Stimulated activated CD8-positive, alpha-beta memory T cell treated with anti-CD3 and anti-CD28 coated beads, Interleukin-4, amount 100 ng/mL, for 48 hours (primary cell): Measurements from ENCODE around the gene CR2.
"Not testable (repeated sequence)": the region's sequence is repeated elsewhere in the genome, so short reads cannot be mapped to it uniquely, and the experiment has no call there.

Source experiments
- DNase-seq: peaks from one replicate; pipeline ENCODE4 v3.0.0-alpha.2; 2020

Gene CR2

GRCh38 chr1:207454046-207454964 lies at the start of gene CR2:
CR2 (plus strand) TSS chr1:207454328; CDS start chr1:207454419, 91 bp downstream.
- peak; percentile 78 for DNase-seq

DNA sequence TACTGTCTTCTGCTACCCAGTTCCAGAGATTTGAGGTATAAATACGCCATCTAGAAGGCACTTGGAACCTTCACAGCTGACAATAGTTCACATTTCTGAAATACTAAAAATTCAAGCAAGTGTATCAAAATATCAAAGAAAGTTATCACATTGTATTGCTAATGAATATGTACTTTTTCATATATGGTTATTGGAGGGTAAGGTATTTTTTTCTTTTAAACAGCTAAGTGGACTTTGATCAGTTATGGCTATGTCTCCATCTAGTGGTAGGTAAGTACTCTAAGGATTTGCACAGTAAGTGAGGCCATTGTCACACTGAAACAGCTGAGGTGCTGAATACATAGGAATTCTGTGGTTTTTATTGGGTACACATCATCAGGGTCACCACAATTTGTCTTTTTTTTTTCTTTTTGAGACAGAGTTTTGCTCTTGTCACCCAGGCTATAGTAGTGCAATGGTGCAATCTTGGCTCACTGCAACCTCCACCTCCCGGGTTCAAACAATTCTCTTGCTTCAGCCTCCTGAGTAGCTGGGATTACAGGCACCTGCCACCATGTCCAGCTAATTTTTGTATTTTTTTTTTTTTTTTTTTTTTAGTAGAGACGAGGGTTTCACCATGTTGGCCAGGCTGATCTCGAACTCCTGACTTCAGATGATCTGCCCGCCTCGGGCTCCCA lies 49.1 kb upstream of the CR2 start:
- DNase-seq: no peak

- no peak for DNase-seq
Observed at GRCh38 chr1:207405814-207406213, 48.3 kb upstream of the CR2 start.

GRCh38 chr1:207407655-207408260 lies 46.4 kb upstream of the CR2 start:
- no peak for DNase-seq

DNA sequence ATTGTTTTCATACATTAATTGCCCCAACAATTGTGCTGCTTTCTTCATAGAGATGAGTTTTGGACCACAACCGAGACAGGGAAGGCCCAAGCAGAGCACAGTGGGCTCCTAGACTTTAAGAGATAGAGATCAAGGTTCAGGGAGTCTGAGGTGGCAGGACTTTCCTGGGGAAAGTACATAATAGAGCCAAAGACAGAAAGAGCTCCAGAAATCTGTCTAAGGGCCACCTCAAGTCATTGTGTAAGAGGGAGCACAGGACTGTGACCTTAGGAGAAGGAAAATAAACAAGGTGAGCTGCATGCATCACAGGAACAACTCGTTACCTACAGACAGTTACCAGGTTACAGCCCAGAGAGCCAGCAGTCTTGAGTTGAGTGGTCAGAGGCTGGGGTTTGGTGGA lies 41.3 kb upstream of the CR2 start:
- DNase-seq: no peak

DNA sequence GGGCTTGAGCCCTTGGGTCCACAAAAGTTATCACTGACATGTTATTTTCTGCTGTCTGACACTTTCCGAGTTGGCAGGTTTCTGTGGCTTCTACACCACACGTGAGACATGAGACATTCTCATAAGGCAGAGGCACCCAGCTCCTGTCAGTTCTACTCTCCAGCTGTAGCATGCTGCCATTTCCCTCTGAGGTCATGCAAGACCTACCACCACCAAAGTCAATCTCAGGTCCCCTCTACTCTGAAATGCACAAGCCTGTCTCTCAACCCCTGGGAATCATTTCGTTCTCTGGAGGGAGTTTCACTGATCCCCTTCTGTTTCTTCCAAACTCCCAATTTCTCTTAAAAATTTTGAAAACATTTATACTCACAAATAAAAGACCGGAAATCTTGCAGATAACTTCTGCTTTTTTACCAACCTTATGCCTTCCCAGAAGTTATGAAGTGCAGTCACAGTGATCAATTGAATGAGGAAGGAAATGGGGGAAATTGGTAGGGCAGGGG lies 39.5 kb upstream of the CR2 start:
- peak; percentile 45 for DNase-seq

- no peak for DNase-seq
Observed at GRCh38 chr1:207417076-207417475, 37.1 kb upstream of the CR2 start.

DNA sequence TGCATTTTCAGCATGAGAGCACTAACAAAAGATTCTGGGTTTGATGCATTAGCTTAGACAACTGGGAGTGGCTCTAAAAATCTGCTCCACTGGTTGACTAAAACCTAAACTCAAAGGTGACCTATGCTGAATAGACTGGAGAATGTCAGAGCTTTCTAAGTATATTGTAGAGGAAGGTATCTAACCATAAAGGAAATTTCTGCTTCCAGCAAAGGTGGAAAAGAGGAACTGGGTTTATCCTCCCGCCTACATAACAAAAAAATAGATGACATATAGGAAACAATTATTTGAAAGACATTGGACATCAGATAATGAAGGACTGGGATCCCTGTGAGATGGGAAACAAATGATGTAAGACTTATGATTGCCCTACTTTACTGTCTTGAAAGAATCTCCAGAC lies 35.8 kb upstream of the CR2 start:
- no peak for DNase-seq

DNA sequence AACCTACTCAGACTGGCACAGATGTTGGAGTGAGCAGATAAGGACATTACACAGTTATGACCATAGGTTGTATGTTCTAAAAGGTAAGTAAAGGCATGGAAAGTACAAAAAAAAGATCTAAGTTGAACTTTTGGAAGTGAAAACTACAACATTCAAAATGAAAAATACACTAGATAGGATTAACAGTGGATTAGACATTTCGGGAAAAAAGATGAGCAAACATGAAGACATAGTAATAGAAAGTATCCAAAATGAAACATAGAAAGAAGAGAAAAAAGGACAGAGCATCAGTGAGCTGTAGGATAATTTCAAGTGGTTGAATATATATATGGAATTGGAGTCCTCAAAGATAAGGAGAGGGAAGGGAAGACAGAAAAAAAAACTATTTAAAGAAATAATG lies 34.0 kb upstream of the CR2 start:
- no peak for DNase-seq

- DNase-seq: no peak
Observed at GRCh38 chr1:207421078-207421477, 33.0 kb upstream of the CR2 start.

- DNase-seq: no peak
Observed at GRCh38 chr1:207423560-207424292, 30.4 kb upstream of the CR2 start.

DNA sequence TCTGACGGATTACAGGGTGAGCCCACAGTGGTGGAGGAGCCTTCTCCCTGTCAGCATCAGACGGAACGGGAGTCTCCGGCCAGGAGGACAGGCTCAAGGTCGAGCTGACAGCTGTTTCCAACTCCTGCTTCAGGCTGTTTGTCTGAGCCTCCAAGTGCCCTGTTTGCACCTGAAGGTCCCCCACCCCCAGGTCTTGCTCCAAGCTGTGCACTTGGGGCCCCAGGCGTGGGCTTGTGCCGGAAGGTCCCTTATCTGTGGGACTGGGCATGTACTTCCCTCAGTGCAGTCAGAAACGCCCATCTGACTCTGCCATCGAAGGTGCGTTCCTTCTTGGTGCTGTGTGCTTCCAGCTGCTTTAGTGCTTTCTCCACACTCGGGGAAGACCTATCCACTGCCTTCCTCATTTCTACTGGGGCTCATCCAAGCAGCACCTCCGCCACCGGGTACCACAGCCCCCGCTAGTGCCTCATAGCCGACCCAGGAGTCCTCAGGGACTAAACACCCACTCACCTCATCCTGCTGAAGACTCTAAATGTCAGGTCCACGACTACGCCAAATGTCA lies 29.5 kb upstream of the CR2 start:
- no peak for DNase-seq

DNA sequence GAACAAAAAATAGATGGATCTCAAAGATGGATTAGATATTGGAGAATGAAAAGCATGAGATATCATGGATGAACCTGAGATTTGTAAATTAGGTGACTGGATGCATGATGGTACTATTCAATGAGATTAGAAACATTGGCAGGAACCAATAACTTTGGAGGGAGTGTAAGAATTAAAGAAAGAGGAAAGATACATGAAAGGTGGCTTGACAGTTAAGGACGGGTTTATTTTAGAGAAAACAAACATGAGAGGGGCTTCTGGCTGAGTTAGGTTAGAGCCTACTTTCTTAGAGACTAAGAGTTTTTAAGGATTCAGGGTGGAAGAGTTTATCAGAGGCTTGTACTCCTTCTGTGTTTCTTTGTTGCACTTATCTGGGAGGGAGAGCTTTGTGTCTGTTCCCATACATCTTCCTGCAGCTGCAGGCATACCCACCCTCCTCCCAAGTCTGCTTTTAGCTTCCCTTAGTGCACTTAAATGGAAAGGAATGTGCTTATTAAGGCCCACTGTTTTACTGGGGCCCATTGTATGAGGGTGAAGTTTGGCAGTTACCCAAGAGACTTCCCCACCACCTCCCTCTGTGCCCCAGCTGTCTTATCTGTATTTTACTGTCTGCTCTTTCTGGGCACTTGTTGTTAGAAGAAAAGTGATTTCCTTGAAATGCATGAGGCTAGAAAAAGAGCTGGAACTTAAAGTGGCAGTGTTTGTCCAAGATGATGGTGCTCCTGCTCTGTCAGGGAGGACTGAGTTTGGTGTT lies 26.1 kb upstream of the CR2 start:
- DNase-seq: no peak

DNA sequence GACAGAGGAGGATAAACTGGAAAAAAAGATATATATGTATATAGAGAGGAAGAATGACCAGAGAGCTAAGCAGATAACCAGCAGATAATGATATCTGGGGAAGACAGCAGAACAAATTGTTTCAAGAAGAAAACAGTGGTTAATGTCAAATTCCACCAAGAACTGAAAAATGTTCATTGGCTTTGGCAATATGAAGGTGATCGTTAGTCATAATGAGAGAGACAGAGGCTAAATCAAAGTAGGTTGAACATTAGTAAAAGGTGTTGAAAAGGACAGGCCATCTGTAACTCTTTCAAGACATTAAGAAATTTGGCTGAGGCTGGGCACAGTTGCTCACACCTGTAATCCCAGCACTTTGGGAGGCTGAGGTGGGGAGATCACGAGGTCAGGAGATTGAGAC lies 25.3 kb upstream of the CR2 start:
- DNase-seq: no peak

DNA sequence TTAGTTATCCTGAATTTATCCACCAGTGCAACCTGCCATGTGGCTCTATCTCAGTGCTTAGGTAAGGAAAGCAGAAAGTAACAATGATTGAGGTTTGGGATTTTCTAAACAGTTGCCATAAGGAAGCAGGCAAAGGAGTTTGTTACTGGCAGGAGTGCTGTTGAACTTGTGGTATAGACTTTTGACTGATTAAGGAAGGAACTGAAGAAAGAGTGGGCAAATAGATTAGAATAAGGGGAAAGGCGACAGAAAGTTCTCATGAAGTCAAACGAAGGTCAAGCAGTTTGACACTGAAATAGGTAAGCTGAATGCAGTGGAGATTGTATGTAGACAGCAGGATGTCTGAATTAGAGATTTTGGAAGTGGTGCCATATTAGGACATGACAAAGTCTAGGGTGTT lies 24.2 kb upstream of the CR2 start:
- DNase-seq: no peak

- no peak for DNase-seq
Observed at GRCh38 chr1:207430602-207431001, 23.5 kb upstream of the CR2 start.

DNA sequence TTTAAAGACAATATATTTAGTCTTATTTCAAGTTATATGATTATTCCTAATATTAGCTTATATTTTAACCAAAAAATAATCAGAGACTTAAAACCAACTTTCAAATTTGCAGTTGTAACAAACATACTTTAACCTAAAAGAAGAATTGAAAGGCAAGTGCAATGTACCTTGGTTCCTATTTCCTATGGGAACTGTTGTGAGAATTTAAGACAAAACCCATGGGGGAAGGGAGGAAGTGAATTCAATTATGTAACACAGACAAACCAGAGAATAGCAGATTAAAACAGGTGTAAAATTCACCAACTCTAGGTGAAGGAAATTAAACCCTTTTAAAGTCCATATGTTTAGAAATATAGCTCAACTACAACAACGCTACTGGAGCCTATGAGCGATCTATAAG lies 22.6 kb upstream of the CR2 start:
- DNase-seq: no peak

DNA sequence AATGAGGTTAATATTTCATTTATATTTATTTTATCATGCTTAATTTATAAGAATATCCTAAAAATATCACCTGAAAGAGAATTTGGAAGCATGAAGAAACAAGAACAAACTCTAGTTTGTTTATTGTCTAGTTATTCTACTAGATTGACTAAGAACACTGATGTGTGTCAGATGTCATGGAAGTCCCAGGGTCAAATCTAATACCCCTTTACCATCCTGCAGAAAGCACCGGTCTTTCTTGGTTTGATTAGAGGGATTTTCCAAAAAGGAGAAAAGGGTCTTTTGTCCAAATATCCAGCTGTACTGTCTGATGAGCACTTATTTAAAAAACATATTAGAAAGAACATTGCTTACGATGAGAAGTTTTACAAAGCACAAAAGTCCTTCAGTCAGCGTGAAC lies 20.7 kb upstream of the CR2 start:
- no peak for DNase-seq

- not testable (repeated sequence) for DNase-seq
Observed at GRCh38 chr1:207436746-207437145, 17.4 kb upstream of the CR2 start.

DNA sequence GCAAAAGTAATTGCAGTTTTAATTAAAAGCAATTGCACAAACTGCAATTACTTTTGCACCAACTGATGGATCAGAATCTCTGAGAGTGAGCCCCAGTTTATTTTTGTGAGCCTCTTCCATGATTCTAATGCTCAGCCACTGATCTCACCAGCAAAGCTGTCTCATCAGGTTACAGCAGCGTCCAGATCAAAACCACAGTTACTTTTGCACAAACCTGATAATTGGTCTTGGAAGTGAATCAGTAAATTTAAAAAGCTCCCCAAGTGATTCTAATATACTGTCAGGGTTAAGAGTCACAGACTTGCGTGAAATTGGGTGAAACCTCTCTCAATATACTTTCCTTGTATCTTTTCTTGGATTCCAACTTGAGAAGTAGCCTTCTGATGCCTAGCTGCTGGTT lies 13.5 kb upstream of the CR2 start:
- DNase-seq: no peak

DNA sequence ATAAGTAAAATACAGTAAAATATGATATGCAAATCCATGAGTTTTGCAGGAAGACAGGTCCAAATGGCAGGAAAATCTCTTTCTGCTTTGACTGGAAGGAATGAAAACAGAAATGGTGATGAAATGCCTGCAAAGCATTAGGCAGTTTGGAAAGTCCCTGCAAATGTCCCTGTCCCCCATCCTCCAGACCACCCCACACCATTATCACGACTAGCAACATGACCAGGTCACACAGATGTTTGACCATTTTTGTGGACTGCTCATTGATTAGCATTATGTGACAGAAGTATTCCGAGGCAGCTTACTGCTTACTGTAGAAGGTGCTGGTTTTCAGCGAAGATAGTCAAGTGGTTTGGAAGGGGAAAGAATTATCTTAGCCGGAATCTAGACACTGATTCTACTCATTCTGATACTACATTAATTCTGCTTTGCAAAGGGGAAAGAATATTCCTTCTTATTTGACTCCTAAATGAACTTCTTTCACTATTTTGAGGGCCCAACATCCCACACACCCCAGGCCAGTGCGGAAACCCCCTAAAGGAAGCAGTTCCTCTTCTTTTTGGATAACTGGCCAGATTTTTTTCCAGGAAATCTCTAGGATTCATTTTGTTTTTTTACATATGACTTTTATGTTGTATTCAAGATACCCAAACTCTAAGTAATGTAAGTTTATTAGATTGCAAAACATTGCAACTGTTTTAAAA lies 9.5 kb upstream of the CR2 start:
- no peak for DNase-seq
